OCI-LY7 (cell line): ENCODE data around the gene IFIH1. TPM values are rescaled to one million over a fixed set of nuclear protein-coding genes. Genes with fewer than 3 reads are reported as not detected.

Source experiments
- BruUV-seq: library from RNA; stranded (reverse); fragments of 400-500 nt; replicated peaks from 2 replicates; lab custom pipeline; 2021; lab: Mats Ljungman, UMichigan
- CTCF ChIA-PET: fragments of 300-600 bp; sonication (Branson Sonifier 250); formaldehyde crosslinking; loops from one replicate; lab custom pipeline; 2022; ENCODE audit warnings: antibody characterized with exemption; ENCODE audit not compliant: unreplicated experiment; lab: Charles Lee
- POLR2A ChIA-PET: fragments of 300-600 bp; sonication (Branson Sonifier 250); formaldehyde crosslinking; loops from one replicate; lab custom pipeline; 2022; ENCODE audit warnings: antibody characterized with exemption; lab: Charles Lee
- DNase-seq: peaks from one replicate; pipeline ENCODE4 v3.0.0-alpha.2; 2015; ENCODE audit warnings: low spot score
- H2AFZ ChIP-seq: fragments of 200-600 bp; sonication (generic), shearing (Covaris generic); 2 replicates; pipeline ENCODE4 v1.6.1; 2014; ENCODE audit warnings: mild to moderate bottlenecking, antibody characterized with exemption, low read length, moderate library complexity
- H3K27ac ChIP-seq: fragments of 200-600 bp; sonication (generic); 2 replicates; pipeline ENCODE4 v1.5.1; 2014; ENCODE audit warnings: mixed run types, low read depth, mild to moderate bottlenecking, moderate library complexity, low read length, inconsistent platforms; ENCODE audit not compliant: poor library complexity, severe bottlenecking
- H3K36me3 ChIP-seq: fragments of 200-600 bp; sonication (generic); 2 replicates; pipeline ENCODE4 v1.6.1; 2014; ENCODE audit warnings: mild to moderate bottlenecking, antibody characterized with exemption, low read length, moderate library complexity, mixed read lengths; ENCODE audit not compliant: insufficient read depth
- H3K4me1 ChIP-seq: fragments of 200-600 bp; sonication (generic); 2 replicates; pipeline ENCODE4 v1.5.1; 2014; ENCODE audit warnings: mild to moderate bottlenecking, low read length; ENCODE audit not compliant: insufficient read depth, poor library complexity, severe bottlenecking
- H3K4me2 ChIP-seq: fragments of 200-600 bp; sonication (generic); 2 replicates; pipeline ENCODE4 v1.6.1; 2014; ENCODE audit warnings: mild to moderate bottlenecking, low read length
- H3K4me3 ChIP-seq: fragments of 200-600 bp; sonication (generic); 2 replicates; pipeline ENCODE4 v1.5.1; 2014; ENCODE audit warnings: mild to moderate bottlenecking, low read depth, low read length; ENCODE audit not compliant: poor library complexity, severe bottlenecking
- H3K79me2 ChIP-seq: fragments of 200-600 bp; sonication (generic); 2 replicates; pipeline ENCODE4 v1.6.1; 2016; ENCODE audit warnings: low read depth, mild to moderate bottlenecking, low read length, moderate library complexity, mixed read lengths; ENCODE audit not compliant: insufficient read depth
- H3K9me2 ChIP-seq: fragments of 200-600 bp; sonication (generic); 2 replicates; pipeline ENCODE4 v1.6.1; 2016; ENCODE audit warnings: mild to moderate bottlenecking, low read length, mixed read lengths; ENCODE audit not compliant: insufficient read depth
- H3K9me3 ChIP-seq: fragments of 200-600 bp; sonication (generic); 2 replicates; pipeline ENCODE4 v1.6.1; 2014; ENCODE audit warnings: mild to moderate bottlenecking, mixed run types, low read length, mixed read lengths
- H4K20me1 ChIP-seq: fragments of 200-600 bp; sonication (generic); 2 replicates; pipeline ENCODE4 v1.6.1; 2014; ENCODE audit warnings: mild to moderate bottlenecking, antibody characterized with exemption, low read length, moderate library complexity, mixed read lengths; ENCODE audit not compliant: insufficient read depth
- EZH2phosphoT487 ChIP-seq: fragments of 200-600 bp; sonication (generic); IDR thresholded peaks from 2 replicates; pipeline ENCODE4 v1.6.1; 2018; ENCODE audit warnings: low read depth, borderline replicate concordance, mild to moderate bottlenecking, mixed run types, antibody characterized with exemption, low read length, moderate library complexity, mixed read lengths
- intact Hi-C: fragments of 100-400 bp; cut with micrococcal nuclease; formaldehyde crosslinking; loops from one replicate; pipeline ENCODE4 v1.10.0; 2022; ENCODE audit not compliant: unreplicated experiment
- total RNA-seq, 2 experiments: library from RNA; depleted of rRNA in 1 of 2; stranded (reverse); fragments of >200 nt in 1 of 2; shearing (Covaris generic) in 1 of 2; gene quantifications; 2 replicates each; pipeline ENCODE4 v1.2.3, GENCODE V29; 2014 to 2022
- TF ChIP-seq, protein P1 (sequence below): fragments of 200-600 bp; sonication (generic); conservative IDR thresholded peaks from 2 replicates; pipeline ENCODE4 v1.5.1; 2014; ENCODE audit warnings: mild to moderate bottlenecking, antibody characterized with exemption, low read length, moderate library complexity, mixed read lengths

The IFIH1 gene
- total RNA-seq, 2 experiments from 2014 or later = 10.6 to 12.3 TPM

GRCh38 chr2:162232671-162233070 is 85.8 kb downstream of the IFIH1 start:
- no peak for TF ChIP-seq EZH2phosphoT487
- TF ChIP-seq, protein P1, sequence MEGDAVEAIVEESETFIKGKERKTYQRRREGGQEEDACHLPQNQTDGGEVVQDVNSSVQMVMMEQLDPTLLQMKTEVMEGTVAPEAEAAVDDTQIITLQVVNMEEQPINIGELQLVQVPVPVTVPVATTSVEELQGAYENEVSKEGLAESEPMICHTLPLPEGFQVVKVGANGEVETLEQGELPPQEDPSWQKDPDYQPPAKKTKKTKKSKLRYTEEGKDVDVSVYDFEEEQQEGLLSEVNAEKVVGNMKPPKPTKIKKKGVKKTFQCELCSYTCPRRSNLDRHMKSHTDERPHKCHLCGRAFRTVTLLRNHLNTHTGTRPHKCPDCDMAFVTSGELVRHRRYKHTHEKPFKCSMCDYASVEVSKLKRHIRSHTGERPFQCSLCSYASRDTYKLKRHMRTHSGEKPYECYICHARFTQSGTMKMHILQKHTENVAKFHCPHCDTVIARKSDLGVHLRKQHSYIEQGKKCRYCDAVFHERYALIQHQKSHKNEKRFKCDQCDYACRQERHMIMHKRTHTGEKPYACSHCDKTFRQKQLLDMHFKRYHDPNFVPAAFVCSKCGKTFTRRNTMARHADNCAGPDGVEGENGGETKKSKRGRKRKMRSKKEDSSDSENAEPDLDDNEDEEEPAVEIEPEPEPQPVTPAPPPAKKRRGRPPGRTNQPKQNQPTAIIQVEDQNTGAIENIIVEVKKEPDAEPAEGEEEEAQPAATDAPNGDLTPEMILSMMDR = no peak
- DNase-seq = no peak
- no peaks in the 10 kb centered on the region for H3K4me1 ChIP-seq
- H2AFZ ChIP-seq = no peak overlapping the region
- no TSS peak for BruUV-seq
- H3K79me2 ChIP-seq = no peaks in the 10 kb centered on the region
- no peak overlapping the region for H3K4me2 ChIP-seq
- H3K9me3 ChIP-seq = no peaks in the 10 kb centered on the region
- no peaks in the 10 kb centered on the region for H3K9me2 ChIP-seq
- POLR2A ChIA-PET = no interaction called here
- H4K20me1 ChIP-seq = no peaks in the 10 kb centered on the region
- H3K27ac ChIP-seq = no peak overlapping the region
- CTCF ChIA-PET = no interaction called here
- no peaks in the 10 kb centered on the region for H3K36me3 ChIP-seq
- H3K4me3 ChIP-seq = no peak overlapping the region
- intact Hi-C loops = no loop called here

GRCh38 chr2:162232027-162232426 is 86.5 kb downstream of the IFIH1 start:
- H3K4me3 ChIP-seq = no peak overlapping the region
- H3K4me2 ChIP-seq = no peak overlapping the region
- no peaks in the 10 kb centered on the region for H3K79me2 ChIP-seq
- no peak overlapping the region for H2AFZ ChIP-seq
- H3K9me2 ChIP-seq = no peaks in the 10 kb centered on the region
- no TSS peak for BruUV-seq
- no peaks in the 10 kb centered on the region for H3K9me3 ChIP-seq
- no peaks in the 10 kb centered on the region for H4K20me1 ChIP-seq
- ChIA-PET CTCF (no interaction called here), POLR2A (no interaction called here)
- TF ChIP-seq, protein P1 = no peak
- TF ChIP-seq EZH2phosphoT487 = no peak
- intact Hi-C loops = no loop called here
- no peaks in the 10 kb centered on the region for H3K36me3 ChIP-seq
- no peaks in the 10 kb centered on the region for H3K4me1 ChIP-seq
- no peak for DNase-seq
- no peak overlapping the region for H3K27ac ChIP-seq

DNA sequence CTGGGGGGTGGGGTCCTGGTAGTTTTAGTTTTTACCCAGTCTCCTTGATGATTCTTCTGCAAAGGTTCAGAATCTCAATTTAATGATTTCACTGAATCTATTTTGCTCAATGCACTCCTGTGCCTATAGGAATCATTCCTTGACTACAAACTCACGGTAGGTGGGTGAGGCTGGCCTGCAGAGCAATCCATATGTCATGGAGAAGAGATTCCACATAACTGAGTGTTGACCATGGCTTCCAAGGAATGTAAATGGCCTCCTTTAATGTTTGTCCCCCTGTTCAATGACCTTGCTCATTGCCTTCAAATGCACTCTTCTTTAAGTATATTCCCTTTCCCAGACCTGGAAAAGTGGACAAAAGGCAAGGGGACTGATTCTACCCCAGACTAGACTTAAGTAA is 87.7 kb downstream of the IFIH1 start:
- ChIA-PET CTCF (no interaction called here), POLR2A (interaction anchor here (0.8 kb wide), 1 partner anchor 10 kb away, joined by 3 read pairs; no protein-coding TSS in a partner anchor)
- no peak overlapping the region for H3K4me3 ChIP-seq
- intact Hi-C loops = no loop called here
- no peaks in the 10 kb centered on the region for H3K9me2 ChIP-seq
- TF ChIP-seq, protein P1 = no peak
- no peak for TF ChIP-seq EZH2phosphoT487
- H3K36me3 ChIP-seq = no peaks in the 10 kb centered on the region
- no peaks in the 10 kb centered on the region for H4K20me1 ChIP-seq
- DNase-seq = no peak
- no peaks in the 10 kb centered on the region for H3K79me2 ChIP-seq
- H3K9me3 ChIP-seq = no peaks in the 10 kb centered on the region
- H3K4me1 ChIP-seq = no peaks in the 10 kb centered on the region
- H2AFZ ChIP-seq = no peak overlapping the region
- no peak overlapping the region for H3K27ac ChIP-seq
- H3K4me2 ChIP-seq = no peak overlapping the region
- BruUV-seq = no TSS peak
